H1 (cell line): ENCODE measurements around the gene SLC9A2. TPM values are rescaled to one million over a fixed set of nuclear protein-coding genes. Genes with fewer than 3 reads are reported as not detected.

ENCODE experiments used
- SUZ12 ChIP-seq: fragments of 200-600 bp; sonication (generic); IDR thresholded peaks from 2 replicates; pipeline ENCODE4 v1.6.1; 2012; ENCODE audit warnings: mild to moderate bottlenecking, inconsistent platforms, low read length, moderate library complexity, mixed read lengths
- polyA plus RNA-seq, 7 experiments: library from polyadenylated mRNA; depleted of rRNA in 3 of 7; stranded (reverse) in 5 of 7; unstranded in 2 of 7; fragments of >200 nt in 5 of 7; fragments of 200-250 nt in 2 of 7; gene quantifications; 1 replicate in 5 of 7; 2 replicates in 1 of 7; 4 replicates in 1 of 7; pipeline versions ENCODE4 v1.2.1 to v1.2.3, GENCODE V29; 2011 to 2013; ENCODE audit warnings: missing spikeins in 2 of 7, mixed read lengths in 2 of 7
- total RNA-seq: library from RNA; stranded (reverse); fragmentation: NEBNext Ultra II Directional; extraction: Animal tissue kit (Norgen Biotek cat#: 25700); gene quantifications from 2 replicates; pipeline ENCODE4 v1.2.1, GENCODE V29; 2021

Gene SLC9A2
- total and polyA plus RNA-seq, 2 of the 8 experiments (the other 6 are each of a cell fraction or from before 2014, with no cell fraction given): 0.06 to 0.13 TPM

GRCh38 chr2:102603904-102604303 lies 15.4 kb upstream of the SLC9A2 start (continued):
- TF ChIP-seq SUZ12: no peak
- TF ChIP-seq, all 59 proteins: peak for 0
